Breast epithelium (tissue), 4 donors: ENCODE measurements around the gene SYT9. TPM values are rescaled to one million over a fixed set of nuclear protein-coding genes. Genes with fewer than 3 reads are reported as not detected.

Source experiments
- DNase-seq, 2 donors: peaks; one replicate each; pipeline ENCODE4 v3.0.0-alpha.2; 2019; ENCODE audit warnings: low spot score in 2 of 2
- H3K27ac ChIP-seq, 2 donors: fragments of 200-600 bp; sonication (generic) in 1 of 2; one replicate each; pipeline ENCODE4 v1.5.1; 2016 to 2019; ENCODE audit warnings: mild to moderate bottlenecking in 1 of 2
- H3K27me3 ChIP-seq, 2 donors: fragments of 200-600 bp; sonication (generic) in 1 of 2; one replicate each; pipeline versions ENCODE4 v1.5.1 to v1.6.0; 2017 to 2019; ENCODE audit warnings: control low read depth in 1 of 2, mild to moderate bottlenecking in 1 of 2
- H3K36me3 ChIP-seq: fragments of 200-600 bp; one replicate; pipeline ENCODE4 v1.5.1; 2019
- H3K4me1 ChIP-seq, 2 donors: fragments of 200-600 bp; sonication (generic); one replicate each; pipeline ENCODE4 v1.5.1; 2016 to 2019; ENCODE audit warnings: control low read depth in 1 of 2
- H3K4me3 ChIP-seq, 3 donors: fragments of 200-600 bp; sonication (generic); 1 replicate in 2 of 3; 2 replicates in 1 of 3; pipeline ENCODE4 v1.5.1; 2016 to 2019; ENCODE audit warnings: mild to moderate bottlenecking in 3 of 3, moderate library complexity in 2 of 3
- H3K9me3 ChIP-seq, 2 donors: fragments of 200-600 bp; sonication (generic) in 1 of 2; one replicate each; pipeline ENCODE4 v1.5.1; 2016 to 2019; ENCODE audit warnings: control low read depth in 1 of 2
- POLR2A ChIP-seq: fragments of 450-650 bp; IDR thresholded peaks from one replicate; pipeline ENCODE4 v1.6.1; 2016; ENCODE audit warnings: antibody characterized with exemption, mild to moderate bottlenecking, moderate library complexity
- POLR2AphosphoS5 ChIP-seq, 3 donors: sonication (generic); formaldehyde crosslinking; IDR thresholded peaks; one replicate each; pipeline ENCODE4 v1.6.1; 2017; ENCODE audit warnings: antibody characterized with exemption in 3 of 3
- intact Hi-C: fragments of 100-400 bp; cut with DNase I; formaldehyde crosslinking; loops from one replicate; pipeline ENCODE4 v1.15.1; 2023; ENCODE audit warnings: low total_unique reads
- total RNA-seq, 3 donors: library from RNA; depleted of rRNA; stranded (reverse); fragments of >200 nt; gene quantifications; one replicate each; pipeline ENCODE4 v1.1.0, GENCODE V29; 2016
- TF ChIP-seq, protein P1 (sequence below), 3 donors: fragments of 450-650 bp; IDR thresholded peaks; one replicate each; pipeline ENCODE4 v1.5.1; 2016 to 2017; ENCODE audit warnings: antibody characterized with exemption in 3 of 3, mild to moderate bottlenecking in 3 of 3, moderate library complexity in 3 of 3

The SYT9 gene
- total RNA-seq, 3 donors from 2014 or later = 0.33 to 0.73 TPM; not detected in 1

DNA sequence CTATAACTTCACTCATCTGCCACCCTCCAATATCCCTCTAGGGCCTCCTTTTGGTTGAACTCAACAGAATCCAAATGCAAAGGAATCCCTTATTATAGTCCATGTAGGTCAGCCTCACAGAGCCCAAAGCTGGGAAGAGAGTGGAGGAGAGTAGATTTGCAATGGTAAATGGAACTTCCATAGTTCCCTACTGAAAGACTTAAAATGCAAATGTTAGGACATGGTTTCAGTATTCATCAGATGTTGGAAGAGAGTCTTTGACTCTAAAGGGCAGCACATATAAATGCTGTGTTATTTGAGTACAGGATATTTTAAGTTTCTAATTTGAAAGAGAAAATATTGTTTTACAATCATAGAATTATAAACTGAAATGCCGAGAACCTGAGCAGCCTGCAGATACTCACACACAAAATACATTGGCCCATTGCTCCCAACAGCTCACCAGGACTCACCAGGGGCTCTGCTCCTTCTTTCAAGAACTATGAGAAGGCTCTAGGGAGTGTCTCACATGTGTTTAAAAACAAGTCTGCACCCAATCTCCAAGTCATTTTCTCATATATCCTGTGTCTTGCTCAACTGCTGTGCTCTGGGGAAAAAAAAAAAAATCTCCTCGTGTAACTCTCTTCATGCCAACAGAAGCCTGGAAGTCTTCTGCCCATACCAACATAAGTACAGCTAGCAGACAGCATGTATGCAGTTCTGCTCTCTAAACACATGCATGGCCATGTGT is 39.6 kb downstream of the SYT9 start:
- H3K4me1 ChIP-seq = no peaks in the 10 kb centered on the region
- H3K27ac ChIP-seq = no peak overlapping the region
- no peak overlapping the region for H3K4me3 ChIP-seq
- no peak for TF ChIP-seq POLR2AphosphoS5 (IDR thresholded peaks at IDR 0.05)
- no peak for TF ChIP-seq POLR2A
- TF ChIP-seq, protein P1, sequence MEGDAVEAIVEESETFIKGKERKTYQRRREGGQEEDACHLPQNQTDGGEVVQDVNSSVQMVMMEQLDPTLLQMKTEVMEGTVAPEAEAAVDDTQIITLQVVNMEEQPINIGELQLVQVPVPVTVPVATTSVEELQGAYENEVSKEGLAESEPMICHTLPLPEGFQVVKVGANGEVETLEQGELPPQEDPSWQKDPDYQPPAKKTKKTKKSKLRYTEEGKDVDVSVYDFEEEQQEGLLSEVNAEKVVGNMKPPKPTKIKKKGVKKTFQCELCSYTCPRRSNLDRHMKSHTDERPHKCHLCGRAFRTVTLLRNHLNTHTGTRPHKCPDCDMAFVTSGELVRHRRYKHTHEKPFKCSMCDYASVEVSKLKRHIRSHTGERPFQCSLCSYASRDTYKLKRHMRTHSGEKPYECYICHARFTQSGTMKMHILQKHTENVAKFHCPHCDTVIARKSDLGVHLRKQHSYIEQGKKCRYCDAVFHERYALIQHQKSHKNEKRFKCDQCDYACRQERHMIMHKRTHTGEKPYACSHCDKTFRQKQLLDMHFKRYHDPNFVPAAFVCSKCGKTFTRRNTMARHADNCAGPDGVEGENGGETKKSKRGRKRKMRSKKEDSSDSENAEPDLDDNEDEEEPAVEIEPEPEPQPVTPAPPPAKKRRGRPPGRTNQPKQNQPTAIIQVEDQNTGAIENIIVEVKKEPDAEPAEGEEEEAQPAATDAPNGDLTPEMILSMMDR (IDR thresholded peaks at IDR 0.05) = no peak
- H3K36me3 ChIP-seq = no peaks in the 10 kb centered on the region
- DNase-seq = no peak
- intact Hi-C loops = no loop called here
- H3K27me3 ChIP-seq = no peaks in the 10 kb centered on the region
- H3K9me3 ChIP-seq = peaks cover 0 to under 1% of the 10 kb centered on the region in 2 donors

DNA sequence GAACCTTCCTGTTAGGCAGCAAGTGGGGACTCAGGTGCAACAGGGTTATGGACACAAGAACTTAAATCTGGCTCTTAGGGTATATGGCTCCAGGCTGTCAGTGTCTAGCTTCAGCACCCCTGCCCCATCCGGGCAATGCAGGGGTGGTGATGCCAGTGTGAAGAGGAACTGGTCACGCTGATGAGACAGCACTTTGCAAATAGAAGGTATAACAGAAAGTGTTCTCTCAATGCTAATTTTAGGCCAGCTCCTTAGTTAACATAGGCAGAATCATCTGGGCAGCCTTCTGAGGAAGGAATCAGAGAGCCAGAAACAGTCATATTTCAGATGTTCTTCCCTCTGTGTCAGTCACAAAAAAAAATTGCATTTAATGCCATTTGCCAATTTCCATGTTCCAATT is 41.2 kb downstream of the SYT9 start:
- TF ChIP-seq POLR2AphosphoS5 (IDR thresholded peaks at IDR 0.05) (no peak), POLR2A (no peak)
- TF ChIP-seq, protein P1 (IDR thresholded peaks at IDR 0.05) = no peak
- intact Hi-C loops = no loop called here
- Histone ChIP-seq H3K4me3 (no peak overlapping the region), H3K36me3 (no peaks in the 10 kb centered on the region), H3K27ac (no peak overlapping the region), H3K9me3 (no peaks in the 10 kb centered on the region), H3K27me3 (no peaks in the 10 kb centered on the region), H3K4me1 (no peaks in the 10 kb centered on the region)
- no peak for DNase-seq

DNA sequence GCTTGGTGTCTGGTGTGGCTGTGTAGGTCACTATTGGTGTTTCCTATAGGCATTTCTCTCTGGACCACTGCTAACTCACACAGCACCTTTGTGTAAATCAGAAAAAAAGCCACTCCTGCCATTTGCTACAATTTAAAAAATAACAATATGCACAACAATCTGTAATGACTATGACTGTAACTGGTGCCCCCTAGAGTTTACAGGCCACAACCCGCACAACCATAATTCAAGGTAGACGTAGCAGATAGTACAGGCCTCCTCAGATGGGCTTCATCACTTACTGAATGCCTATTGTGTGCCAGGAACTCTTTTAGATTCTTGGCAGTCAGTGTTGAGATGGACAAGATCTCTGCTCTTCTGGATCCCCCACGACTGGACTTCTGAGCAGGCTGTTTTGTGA is 47.7 kb downstream of the SYT9 start:
- H3K27me3 ChIP-seq = no peaks in the 10 kb centered on the region
- no peak overlapping the region for H3K27ac ChIP-seq
- H3K4me1 ChIP-seq = no peaks in the 10 kb centered on the region
- intact Hi-C loops = no loop called here
- no peak for DNase-seq
- no peaks in the 10 kb centered on the region for H3K9me3 ChIP-seq
- TF ChIP-seq POLR2AphosphoS5 (IDR thresholded peaks at IDR 0.05) = no peak
- no peak for TF ChIP-seq POLR2A
- TF ChIP-seq, protein P1 (IDR thresholded peaks at IDR 0.05) = no peak
- H3K36me3 ChIP-seq = no peaks in the 10 kb centered on the region
- H3K4me3 ChIP-seq = no peak overlapping the region

DNA sequence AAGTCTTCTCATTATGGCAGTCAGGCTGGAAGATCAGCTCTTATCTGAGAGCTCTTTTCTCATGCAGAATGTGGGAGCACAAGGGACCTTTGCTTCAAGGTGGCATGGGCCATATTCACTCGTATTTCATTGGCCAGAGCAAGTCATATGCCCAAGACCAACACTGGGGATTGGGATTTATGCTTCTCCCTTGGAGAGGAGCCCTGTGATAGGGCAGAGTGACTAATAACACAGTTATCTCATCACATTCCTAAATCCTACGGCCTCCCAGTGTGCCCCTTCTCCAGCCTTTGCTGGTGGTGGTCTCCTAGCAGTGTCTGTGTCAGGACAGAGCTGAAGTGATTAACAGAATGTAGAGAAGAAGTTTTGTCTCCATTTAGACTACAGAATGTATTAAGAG is 48.6 kb downstream of the SYT9 start:
- H3K4me3 ChIP-seq = no peak overlapping the region
- H3K4me1 ChIP-seq = no peaks in the 10 kb centered on the region
- H3K27me3 ChIP-seq = no peaks in the 10 kb centered on the region
- intact Hi-C loops = no loop called here
- no peak for DNase-seq
- TF ChIP-seq POLR2AphosphoS5 (IDR thresholded peaks at IDR 0.05) (no peak), POLR2A (no peak)
- TF ChIP-seq, protein P1 (IDR thresholded peaks at IDR 0.05) = no peak
- H3K9me3 ChIP-seq = no peaks in the 10 kb centered on the region
- H3K36me3 ChIP-seq = no peaks in the 10 kb centered on the region
- no peak overlapping the region for H3K27ac ChIP-seq

DNA sequence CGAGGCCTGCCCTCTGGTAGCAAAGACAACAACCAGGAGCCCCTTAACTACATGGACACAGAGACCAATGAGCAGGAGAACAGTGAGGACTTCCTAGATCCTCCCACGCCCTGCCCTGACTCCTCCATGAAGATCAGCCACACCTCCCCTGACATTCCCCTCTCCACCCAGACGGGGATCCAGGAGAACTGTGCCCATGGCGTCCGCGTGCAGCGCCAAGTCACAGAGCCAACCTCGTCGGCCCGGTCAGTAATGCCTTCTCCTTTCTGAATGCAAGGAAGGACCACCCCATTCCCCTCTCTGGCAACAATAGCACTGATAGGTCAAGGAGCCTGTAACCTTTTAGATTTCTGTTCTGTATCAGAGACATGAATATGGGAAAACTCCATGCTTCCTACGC is 51.4 kb downstream of the SYT9 start:
- Histone ChIP-seq H3K9me3 (no peaks in the 10 kb centered on the region), H3K4me1 (no peaks in the 10 kb centered on the region), H3K27ac (no peak overlapping the region), H3K27me3 (no peaks in the 10 kb centered on the region), H3K36me3 (no peaks in the 10 kb centered on the region), H3K4me3 (no peak overlapping the region)
- no peak for DNase-seq
- intact Hi-C loops = no loop called here
- TF ChIP-seq, protein P1 (IDR thresholded peaks at IDR 0.05) = no peak
